Measurements from ENCODE around the gene RTKN2. TPM values are rescaled to one million over a fixed set of nuclear protein-coding genes. Genes with fewer than 3 reads are reported as not detected.
A peak's percentile ranks its signal among the peaks of the same experiment; 100 is the strongest.

The RTKN2 gene
- total and polyA plus RNA-seq, 9 of the 15 experiments (the other 6 are each of a cell fraction or from before 2014, with no cell fraction given): 0.03 to 0.11 (median 0.05) TPM; not detected in 2

DNA sequence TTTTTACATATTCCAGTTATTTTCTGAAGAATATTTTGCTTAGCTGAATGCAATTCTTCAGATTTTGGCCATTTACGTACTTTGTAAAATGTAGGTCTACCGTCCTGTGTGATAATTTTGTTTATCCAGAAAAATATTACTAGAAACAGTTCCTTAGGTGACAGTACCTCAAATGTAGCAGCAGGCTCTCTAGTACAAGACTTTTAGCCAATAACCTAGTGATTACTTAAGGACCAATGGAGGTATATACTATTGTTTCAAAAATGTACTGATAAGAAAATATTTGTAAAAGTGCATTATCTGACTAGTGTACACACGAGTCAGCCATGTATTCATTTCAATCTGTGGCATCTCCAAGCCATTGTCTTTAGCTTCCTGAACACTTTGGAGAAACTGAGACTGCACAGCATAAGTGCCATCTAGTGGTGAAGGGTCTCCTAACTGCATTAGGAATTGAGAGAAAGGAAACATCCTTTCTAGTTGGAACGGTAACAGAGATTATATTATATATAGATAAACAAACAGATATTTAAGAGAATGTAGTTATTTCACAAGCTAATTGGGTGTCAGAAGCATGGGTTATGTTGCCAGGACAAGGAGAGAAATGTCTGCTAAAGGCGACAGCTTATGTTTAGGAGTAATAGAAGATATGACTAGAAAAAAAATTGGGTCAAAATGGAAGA is 23.7 kb downstream of the RTKN2 start:
- DNase-seq (ENCODE audit: extremely low read depth in 1 of 4, low spot score in 3 of 4) (peak; percentile 14 to 67 (median 31)), ATAC-seq (peak; percentile 83), FAIRE-seq (peak; percentile 78)
- no peaks in the 10 kb centered on the region for H3K4me1 ChIP-seq (replicated peaks in 1 of 2; ENCODE audit: control insufficient read depth in 2 of 2, insufficient read depth in 2 of 2, low read length in 2 of 2)
- no peak overlapping the region for H3K4me2 ChIP-seq (ENCODE audit: insufficient read depth, low read length)
- no peaks in the 10 kb centered on the region for H3K79me2 ChIP-seq (ENCODE audit: control insufficient read depth, insufficient read depth, low read length)
- H3K27me3 ChIP-seq (ENCODE audit: control insufficient read depth in 2 of 2, insufficient read depth in 2 of 2, low read length in 2 of 2): no peaks in the 10 kb centered on the region
- 1% methylated on average over 5 of the region's 5 CpGs for WGBS (ENCODE audit: insufficient coverage, low coverage, missing lambda C conversion rate)
- no TSS peak for BruUV-seq (replicated peaks)
- H4K20me1 ChIP-seq (replicated peaks; ENCODE audit: control insufficient read depth, insufficient read depth, low read length): no peaks in the 10 kb centered on the region
- no peak overlapping the region for H3K9ac ChIP-seq (ENCODE audit: insufficient read depth in 1 of 2, low read depth in 2 of 2, low read length in 2 of 2)
- in situ Hi-C loops (cut with MboI) (loop anchor here (10.0 kb wide), 1 partner anchor 200 kb away; no protein-coding TSS in a partner anchor), intact Hi-C loops (cut with micrococcal nuclease) (loop anchor here (1.0 to 10.0 kb wide), 7 partner anchors 48 to 1477 kb away; no protein-coding TSS in a partner anchor)
- ChIA-PET CTCF (ENCODE audit: low intra/inter-chr PET ratio) (interaction anchor here (2.1 kb wide), 1 partner anchor 207 kb away, joined by 10 read pairs; no protein-coding TSS in a partner anchor), POLR2A (interaction anchor here (0.5 to 0.6 kb wide), 2 partner anchors 359 to 510 kb away, joined by 3 read pairs; no protein-coding TSS in a partner anchor)
- H3K27ac ChIP-seq (ENCODE audit: extremely low read depth, low read depth, low read length): no peak overlapping the region
- H3K9me3 ChIP-seq (replicated peaks; ENCODE audit: control insufficient read depth, insufficient read depth, low read depth, low read length): no peaks in the 10 kb centered on the region
- H3K9me1 ChIP-seq (ENCODE audit: control insufficient read depth, insufficient read depth, low read length): no peaks in the 10 kb centered on the region
- no peaks in the 10 kb centered on the region for H3K36me3 ChIP-seq (ENCODE audit: control insufficient read depth, insufficient read depth, low read length)
- no peak overlapping the region for H3K4me3 ChIP-seq
- no peak overlapping the region for H2AFZ ChIP-seq (ENCODE audit: low read depth, low read length)
- TF ChIP-seq CBX2 (IDR thresholded peaks at IDR 0.05; ENCODE audit: insufficient read depth, low read length, poor library complexity, severe bottlenecking) (no peak), RAD21 (CRISPR knock-in tag; conservative IDR thresholded peaks at IDR 0.05 in 1 of 2, IDR thresholded peaks at IDR 0.05 in 1 of 2) (peak; percentile 82 to 90), SMC3 (conservative IDR thresholded peaks at IDR 0.05; ENCODE audit: insufficient read depth, low read depth, low read length) (peak; percentile 75), ZNF134 (CRISPR knock-in tag; conservative IDR thresholded peaks at IDR 0.05) (no peak), GATA2 (CRISPR knock-in tag; IDR thresholded peaks at IDR 0.05) (0 out of 2 replicates have a peak, but pooled peaks have one; percentile 34), ZNF354B (CRISPR knock-in tag; IDR thresholded peaks at IDR 0.05) (no peak), RB1 (IDR thresholded peaks at IDR 0.05; ENCODE audit: low read depth) (peak; percentile 46; the same call in 1 of the 2 replicates), KLF16 (IDR thresholded peaks at IDR 0.05) (peak; percentile 12; the same call in 1 of the 2 replicates)
- TF ChIP-seq, protein P1, sequence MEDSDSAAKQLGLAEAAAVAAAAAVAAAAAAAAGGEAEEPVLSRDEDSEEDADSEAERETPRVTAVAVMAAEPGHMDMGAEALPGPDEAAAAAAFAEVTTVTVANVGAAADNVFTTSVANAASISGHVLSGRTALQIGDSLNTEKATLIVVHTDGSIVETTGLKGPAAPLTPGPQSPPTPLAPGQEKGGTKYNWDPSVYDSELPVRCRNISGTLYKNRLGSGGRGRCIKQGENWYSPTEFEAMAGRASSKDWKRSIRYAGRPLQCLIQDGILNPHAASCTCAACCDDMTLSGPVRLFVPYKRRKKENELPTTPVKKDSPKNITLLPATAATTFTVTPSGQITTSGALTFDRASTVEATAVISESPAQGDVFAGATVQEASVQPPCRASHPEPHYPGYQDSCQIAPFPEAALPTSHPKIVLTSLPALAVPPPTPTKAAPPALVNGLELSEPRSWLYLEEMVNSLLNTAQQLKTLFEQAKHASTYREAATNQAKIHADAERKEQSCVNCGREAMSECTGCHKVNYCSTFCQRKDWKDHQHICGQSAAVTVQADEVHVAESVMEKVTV (CRISPR knock-in tag; IDR thresholded peaks at IDR 0.05): peak; percentile 48; the same call in 1 of the 2 replicates
- TF ChIP-seq, protein P2, sequence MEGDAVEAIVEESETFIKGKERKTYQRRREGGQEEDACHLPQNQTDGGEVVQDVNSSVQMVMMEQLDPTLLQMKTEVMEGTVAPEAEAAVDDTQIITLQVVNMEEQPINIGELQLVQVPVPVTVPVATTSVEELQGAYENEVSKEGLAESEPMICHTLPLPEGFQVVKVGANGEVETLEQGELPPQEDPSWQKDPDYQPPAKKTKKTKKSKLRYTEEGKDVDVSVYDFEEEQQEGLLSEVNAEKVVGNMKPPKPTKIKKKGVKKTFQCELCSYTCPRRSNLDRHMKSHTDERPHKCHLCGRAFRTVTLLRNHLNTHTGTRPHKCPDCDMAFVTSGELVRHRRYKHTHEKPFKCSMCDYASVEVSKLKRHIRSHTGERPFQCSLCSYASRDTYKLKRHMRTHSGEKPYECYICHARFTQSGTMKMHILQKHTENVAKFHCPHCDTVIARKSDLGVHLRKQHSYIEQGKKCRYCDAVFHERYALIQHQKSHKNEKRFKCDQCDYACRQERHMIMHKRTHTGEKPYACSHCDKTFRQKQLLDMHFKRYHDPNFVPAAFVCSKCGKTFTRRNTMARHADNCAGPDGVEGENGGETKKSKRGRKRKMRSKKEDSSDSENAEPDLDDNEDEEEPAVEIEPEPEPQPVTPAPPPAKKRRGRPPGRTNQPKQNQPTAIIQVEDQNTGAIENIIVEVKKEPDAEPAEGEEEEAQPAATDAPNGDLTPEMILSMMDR (IDR thresholded peaks at IDR 0.05 in 2 of 3, conservative IDR thresholded peaks at IDR 0.05 in 1 of 3; ENCODE audit: insufficient read depth in 2 of 3, low read depth in 1 of 3, low read length in 3 of 3): peak; percentile 67 to 81 (median 74)

Data from K562 (cell line).